ENCODE results near the gene CRAMP1. TPM values are rescaled to one million over a fixed set of nuclear protein-coding genes. Genes with fewer than 3 reads are reported as not detected.
"Not testable (repeated sequence)": the region's sequence is repeated elsewhere in the genome, so short reads cannot be mapped to it uniquely, and the experiment has no call there.

Gene CRAMP1
- total RNA-seq, 1 donor from 2014 or later, result 38.6 TPM

GRCh38 chr16:1580956-1581355 is 31.2 kb upstream of the CRAMP1 start:
- intact Hi-C loops (cut with micrococcal nuclease), result no loop called here
- Mint-ChIP-seq H3K9me3 (no peaks in the 10 kb centered on the region), H3K36me3 (ENCODE audit: low read depth) (no peaks in the 10 kb centered on the region), H3K4me1 (ENCODE audit: low read depth) (no peaks in the 10 kb centered on the region), H3K27me3 (ENCODE audit: insufficient read depth) (no peaks in the 10 kb centered on the region), H3K27ac (no peak overlapping the region), H3K4me3 (no peak overlapping the region)
- no peak for DNase-seq (ENCODE audit: low spot score)

- no peaks in the 10 kb centered on the region for H3K4me1 Mint-ChIP-seq (ENCODE audit: low read depth)
- H3K27me3 Mint-ChIP-seq (ENCODE audit: insufficient read depth), result no peaks in the 10 kb centered on the region
- intact Hi-C loops (cut with micrococcal nuclease), result no loop called here
- no peaks in the 10 kb centered on the region for H3K36me3 Mint-ChIP-seq (ENCODE audit: low read depth)
- no peak for DNase-seq (ENCODE audit: low spot score)
- H3K9me3 Mint-ChIP-seq, result no peaks in the 10 kb centered on the region
- H3K27ac Mint-ChIP-seq, result no peak overlapping the region
- no peak overlapping the region for H3K4me3 Mint-ChIP-seq
Measured at GRCh38 chr16:1581804-1582203, 30.4 kb upstream of the CRAMP1 start.

- no peaks in the 10 kb centered on the region for H3K27me3 Mint-ChIP-seq (ENCODE audit: insufficient read depth)
- H3K4me1 Mint-ChIP-seq (ENCODE audit: low read depth), result no peaks in the 10 kb centered on the region
- DNase-seq (ENCODE audit: low spot score), result no peak
- H3K27ac Mint-ChIP-seq, result no peak overlapping the region
- intact Hi-C loops (cut with micrococcal nuclease), result no loop called here
- no peaks in the 10 kb centered on the region for H3K36me3 Mint-ChIP-seq (ENCODE audit: low read depth)
- H3K4me3 Mint-ChIP-seq, result no peak overlapping the region
- H3K9me3 Mint-ChIP-seq, result no peaks in the 10 kb centered on the region
Measured at GRCh38 chr16:1583180-1583579, 29.0 kb upstream of the CRAMP1 start.

- intact Hi-C loops (cut with micrococcal nuclease), result no loop called here
- Mint-ChIP-seq H3K4me3 (no peak overlapping the region), H3K4me1 (ENCODE audit: low read depth) (no peaks in the 10 kb centered on the region), H3K9me3 (no peaks in the 10 kb centered on the region), H3K36me3 (ENCODE audit: low read depth) (no peaks in the 10 kb centered on the region), H3K27me3 (ENCODE audit: insufficient read depth) (no peaks in the 10 kb centered on the region), H3K27ac (no peak overlapping the region)
- DNase-seq (ENCODE audit: low spot score), result no peak
Measured at GRCh38 chr16:1584926-1585484, 27.2 kb upstream of the CRAMP1 start.

- no peaks in the 10 kb centered on the region for H3K4me1 Mint-ChIP-seq (ENCODE audit: low read depth)
- intact Hi-C loops (cut with micrococcal nuclease), result no loop called here
- H3K9me3 Mint-ChIP-seq, result no peaks in the 10 kb centered on the region
- no peaks in the 10 kb centered on the region for H3K36me3 Mint-ChIP-seq (ENCODE audit: low read depth)
- no peaks in the 10 kb centered on the region for H3K27me3 Mint-ChIP-seq (ENCODE audit: insufficient read depth)
- no peak overlapping the region for H3K27ac Mint-ChIP-seq
- no peak for DNase-seq (ENCODE audit: low spot score)
- no peak overlapping the region for H3K4me3 Mint-ChIP-seq
Measured at GRCh38 chr16:1590366-1590765, 21.8 kb upstream of the CRAMP1 start.

- no peak for DNase-seq (ENCODE audit: low spot score)
- no peaks in the 10 kb centered on the region for H3K27me3 Mint-ChIP-seq (ENCODE audit: insufficient read depth)
- intact Hi-C loops (cut with micrococcal nuclease), result no loop called here
- no peaks in the 10 kb centered on the region for H3K36me3 Mint-ChIP-seq (ENCODE audit: low read depth)
- no peaks in the 10 kb centered on the region for H3K9me3 Mint-ChIP-seq
- no peaks in the 10 kb centered on the region for H3K4me1 Mint-ChIP-seq (ENCODE audit: low read depth)
- no peak overlapping the region for H3K4me3 Mint-ChIP-seq
- H3K27ac Mint-ChIP-seq, result no peak overlapping the region
Measured at GRCh38 chr16:1590930-1591705, 21.0 kb upstream of the CRAMP1 start.

- Mint-ChIP-seq H3K4me3 (no peak overlapping the region), H3K27ac (no peak overlapping the region), H3K9me3 (no peaks in the 10 kb centered on the region), H3K36me3 (ENCODE audit: low read depth) (no peaks in the 10 kb centered on the region), H3K4me1 (ENCODE audit: low read depth) (no peaks in the 10 kb centered on the region), H3K27me3 (ENCODE audit: insufficient read depth) (no peaks in the 10 kb centered on the region)
- DNase-seq (ENCODE audit: low spot score), result no peak
- intact Hi-C loops (cut with micrococcal nuclease), result no loop called here
Measured at GRCh38 chr16:1592446-1592845, 19.7 kb upstream of the CRAMP1 start.

GRCh38 chr16:1595511-1595910 is 16.6 kb upstream of the CRAMP1 start:
- H3K4me1 Mint-ChIP-seq (ENCODE audit: low read depth); H3K27me3 Mint-ChIP-seq (ENCODE audit: insufficient read depth); intact Hi-C loops (cut with micrococcal nuclease); H3K4me3 Mint-ChIP-seq; DNase-seq (ENCODE audit: low spot score); H3K36me3 Mint-ChIP-seq (ENCODE audit: low read depth); H3K27ac Mint-ChIP-seq; H3K9me3 Mint-ChIP-seq: not testable (repeated sequence)

- Mint-ChIP-seq H3K4me3 (no peak overlapping the region), H3K36me3 (ENCODE audit: low read depth) (no peaks in the 10 kb centered on the region), H3K27ac (no peak overlapping the region), H3K9me3 (no peaks in the 10 kb centered on the region), H3K27me3 (ENCODE audit: insufficient read depth) (no peaks in the 10 kb centered on the region), H3K4me1 (ENCODE audit: low read depth) (no peaks in the 10 kb centered on the region)
- DNase-seq (ENCODE audit: low spot score), result no peak
- intact Hi-C loops (cut with micrococcal nuclease), result no loop called here
Measured at GRCh38 chr16:1596516-1596915, 15.6 kb upstream of the CRAMP1 start.

- H3K36me3 Mint-ChIP-seq (ENCODE audit: low read depth), result no peaks in the 10 kb centered on the region
- no peak overlapping the region for H3K27ac Mint-ChIP-seq
- no peaks in the 10 kb centered on the region for H3K9me3 Mint-ChIP-seq
- DNase-seq (ENCODE audit: low spot score), result no peak
- H3K4me3 Mint-ChIP-seq, result no peak overlapping the region
- intact Hi-C loops (cut with micrococcal nuclease), result no loop called here
- no peaks in the 10 kb centered on the region for H3K4me1 Mint-ChIP-seq (ENCODE audit: low read depth)
- H3K27me3 Mint-ChIP-seq (ENCODE audit: insufficient read depth), result no peaks in the 10 kb centered on the region
Measured at GRCh38 chr16:1597154-1597553, 15.0 kb upstream of the CRAMP1 start.

- Mint-ChIP-seq H3K36me3 (ENCODE audit: low read depth) (peaks cover 1% of the 10 kb centered on the region), H3K4me3 (no peak overlapping the region), H3K27me3 (ENCODE audit: insufficient read depth) (no peaks in the 10 kb centered on the region), H3K27ac (no peak overlapping the region), H3K9me3 (no peaks in the 10 kb centered on the region), H3K4me1 (ENCODE audit: low read depth) (no peaks in the 10 kb centered on the region)
- intact Hi-C loops (cut with micrococcal nuclease), result no loop called here
- DNase-seq (ENCODE audit: low spot score), result no peak
Measured at GRCh38 chr16:1601031-1601430, 11.1 kb upstream of the CRAMP1 start.

GRCh38 chr16:1601489-1601888 is 10.7 kb upstream of the CRAMP1 start:
- Mint-ChIP-seq H3K4me3 (no peak overlapping the region), H3K27me3 (ENCODE audit: insufficient read depth) (no peaks in the 10 kb centered on the region), H3K4me1 (ENCODE audit: low read depth) (no peaks in the 10 kb centered on the region), H3K9me3 (no peaks in the 10 kb centered on the region), H3K27ac (no peak overlapping the region), H3K36me3 (ENCODE audit: low read depth) (peaks cover 1% of the 10 kb centered on the region)
- no peak for DNase-seq (ENCODE audit: low spot score)
- intact Hi-C loops (cut with micrococcal nuclease), result no loop called here

GRCh38 chr16:1602285-1602684 is 9.9 kb upstream of the CRAMP1 start:
- Mint-ChIP-seq H3K36me3 (ENCODE audit: low read depth) (peaks cover 4% of the 10 kb centered on the region), H3K27me3 (ENCODE audit: insufficient read depth) (no peaks in the 10 kb centered on the region), H3K4me3 (no peak overlapping the region), H3K9me3 (no peaks in the 10 kb centered on the region), H3K27ac (no peak overlapping the region), H3K4me1 (ENCODE audit: low read depth) (no peaks in the 10 kb centered on the region)
- DNase-seq (ENCODE audit: low spot score), result no peak
- intact Hi-C loops (cut with micrococcal nuclease), result no loop called here

GRCh38 chr16:1606774-1607173 is 5.4 kb upstream of the CRAMP1 start:
- Mint-ChIP-seq H3K4me1 (ENCODE audit: low read depth) (peaks cover 12% of the 10 kb centered on the region), H3K27ac (no peak overlapping the region), H3K27me3 (ENCODE audit: insufficient read depth) (no peaks in the 10 kb centered on the region), H3K9me3 (peaks cover 1% of the 10 kb centered on the region), H3K4me3 (no peak overlapping the region), H3K36me3 (ENCODE audit: low read depth) (peaks cover 4% of the 10 kb centered on the region)
- intact Hi-C loops (cut with micrococcal nuclease), result no loop called here
- DNase-seq (ENCODE audit: low spot score), result no peak
